Ovary (tissue), 3 donors: ENCODE measurements around the gene PTPRN2.

Experiments
- CTCF ChIP-seq, 3 donors: fragments of 450-650 bp in 2 of 3; fragments of 200-600 bp in 1 of 3; IDR thresholded peaks; one replicate each; pipeline versions ENCODE4 v1.5.1 to v1.8.0; 2016 to 2022; ENCODE audit warnings: antibody characterized with exemption in 3 of 3, mild to moderate bottlenecking in 1 of 3
- EP300 ChIP-seq: sonication (generic); formaldehyde crosslinking; IDR thresholded peaks from one replicate; pipeline ENCODE4 v1.6.1; 2017; ENCODE audit warnings: antibody characterized with exemption
- POLR2A ChIP-seq: fragments of 450-650 bp; IDR thresholded peaks from one replicate; pipeline ENCODE4 v1.6.1; 2017; ENCODE audit warnings: antibody characterized with exemption, mild to moderate bottlenecking, moderate library complexity
- donor health status: DM: no; HTN: no; CAD: no.

- TF ChIP-seq CTCF (IDR thresholded peaks at IDR 0.05) (no peak), POLR2A (no peak), EP300 (no peak)
These were observed 843.7 kb downstream of the PTPRN2 start for GRCh38 chr7:157743781-157744525.
